ENCODE data around the gene SYNC. TPM values are rescaled to one million over a fixed set of nuclear protein-coding genes. Genes with fewer than 3 reads are reported as not detected.
"Not testable (repeated sequence)": the region's sequence is repeated elsewhere in the genome, so short reads cannot be mapped to it uniquely, and the experiment has no call there.

Gene SYNC
- total and polyA plus RNA-seq, 3 donors from 2014 or later, result 9.0 to 12.4 (median 11.8) TPM

GRCh38 chr1:32680642-32681041 is 21.9 kb downstream of the SYNC start:
- DNase-seq, result no peak
- Histone ChIP-seq H3K36me3 (ENCODE audit: low read depth, missing control alignments) (no peaks in the 10 kb centered on the region), H3K27ac (peak overlapping the region in 1 of 2 donors; percentile 53), H3K4me3 (no peak overlapping the region), H3K27me3 (no peaks in the 10 kb centered on the region), H3K9me3 (no peaks in the 10 kb centered on the region), H3K4me1 (peaks cover 39% of the 10 kb centered on the region)
- TF ChIP-seq POLR2A (IDR thresholded peaks at IDR 0.05) (no peak), CTCF (IDR thresholded peaks at IDR 0.05) (no peak)
- 64 to 66% methylated on average over 1 of the region's 1 CpG for WGBS, 2 donors
- intact Hi-C loops (cut with DNase I; ENCODE audit: low total_unique reads), result no loop called here

DNA sequence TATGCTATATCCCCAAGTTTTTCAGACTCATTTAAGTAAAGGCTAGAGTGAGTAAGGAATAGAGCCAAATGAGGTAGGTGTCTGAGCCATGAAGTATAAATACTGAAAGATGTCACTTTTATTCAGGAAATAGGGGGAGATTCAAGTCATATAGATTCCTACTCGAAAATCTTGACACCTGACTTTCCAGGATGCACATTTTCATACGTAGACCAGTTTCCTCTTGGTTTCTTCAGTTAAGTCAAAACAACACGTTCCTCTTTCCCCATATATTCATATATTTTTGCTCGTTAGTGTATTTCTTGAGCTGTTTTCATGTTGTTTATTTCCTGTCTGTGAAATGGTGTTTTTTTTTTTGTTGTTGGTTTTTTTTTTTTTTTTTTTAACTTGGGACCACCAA is 22.6 kb downstream of the SYNC start:
- peaks cover 37% of the 10 kb centered on the region for H3K4me1 ChIP-seq
- WGBS, 2 donors, result 76 to 82% methylated on average over 4 of the region's 4 CpGs
- intact Hi-C loops (cut with DNase I; ENCODE audit: low total_unique reads); H3K9me3 ChIP-seq; H3K27me3 ChIP-seq; H3K36me3 ChIP-seq (ENCODE audit: low read depth, missing control alignments); DNase-seq; H3K4me3 ChIP-seq: not testable (repeated sequence)
- H3K27ac ChIP-seq, result peak overlapping the region in 1 of 2 donors; percentile 53

GRCh38 chr1:32676945-32677344 is 25.6 kb downstream of the SYNC start:
- H3K4me1 ChIP-seq, result peaks cover 19% of the 10 kb centered on the region
- H3K27me3 ChIP-seq, result no peaks in the 10 kb centered on the region
- no peaks in the 10 kb centered on the region for H3K9me3 ChIP-seq
- no peak for DNase-seq
- WGBS, 2 donors, result 21 to 31% methylated on average over 3 of the region's 3 CpGs
- no peaks in the 10 kb centered on the region for H3K36me3 ChIP-seq (ENCODE audit: low read depth, missing control alignments)
- TF ChIP-seq POLR2A (IDR thresholded peaks at IDR 0.05) (no peak), CTCF (IDR thresholded peaks at IDR 0.05) (no peak)
- H3K4me3 ChIP-seq, result no peak overlapping the region
- H3K27ac ChIP-seq, result peak overlapping the region in 1 of 2 donors; percentile 25
- intact Hi-C loops (cut with DNase I; ENCODE audit: low total_unique reads), result no loop called here

GRCh38 chr1:32668716-32669115 is 33.9 kb downstream of the SYNC start:
- H3K4me3 ChIP-seq; H3K4me1 ChIP-seq; H3K27me3 ChIP-seq; intact Hi-C loops (cut with DNase I; ENCODE audit: low total_unique reads); H3K27ac ChIP-seq; H3K36me3 ChIP-seq (ENCODE audit: low read depth, missing control alignments); DNase-seq; H3K9me3 ChIP-seq: not testable (repeated sequence)
- WGBS, 2 donors, result 94 to 98% methylated on average over 5 of the region's 5 CpGs

DNA sequence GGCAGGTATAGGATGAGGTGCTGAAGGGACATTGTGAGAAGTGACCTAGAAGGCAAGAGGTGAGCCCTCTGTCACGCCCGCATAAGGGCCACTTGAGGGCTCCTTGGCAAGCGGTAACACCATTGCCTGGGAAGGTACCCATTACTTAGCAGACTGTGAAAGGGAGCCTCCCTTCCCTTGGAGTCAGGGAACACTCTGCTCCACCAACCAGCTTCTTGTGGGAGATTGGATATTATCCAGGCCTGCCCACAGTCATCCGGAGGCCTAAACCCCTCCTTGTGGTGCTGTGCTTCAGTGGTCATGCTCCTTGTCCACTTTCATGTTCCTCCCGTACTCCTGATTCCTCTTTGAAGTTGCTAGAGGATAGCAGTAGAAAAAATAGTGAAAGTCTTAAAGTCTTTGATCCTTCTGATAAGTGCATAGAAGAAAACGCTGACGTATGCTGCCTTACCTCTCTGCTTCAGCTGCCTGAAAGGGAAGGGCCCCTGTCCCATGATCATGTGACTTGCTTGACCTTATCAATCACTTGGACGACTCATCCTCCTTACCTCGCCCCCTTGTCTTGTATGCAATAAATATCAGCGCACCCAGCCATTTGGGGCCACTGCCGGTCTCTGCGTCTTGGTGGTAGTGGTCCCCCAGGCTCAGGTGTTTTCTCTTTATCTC is 35.5 kb downstream of the SYNC start:
- Histone ChIP-seq H3K4me1 (no peaks in the 10 kb centered on the region), H3K9me3 (no peaks in the 10 kb centered on the region), H3K4me3 (no peak overlapping the region), H3K27ac (peak overlapping the region in 1 of 2 donors; percentile 2), H3K27me3 (no peaks in the 10 kb centered on the region), H3K36me3 (ENCODE audit: low read depth, missing control alignments) (no peaks in the 10 kb centered on the region)
- intact Hi-C loops (cut with DNase I; ENCODE audit: low total_unique reads), result no loop called here
- WGBS, 2 donors, result 58 to 73% methylated on average over 12 of the region's 12 CpGs
- no peak for TF ChIP-seq CTCF (IDR thresholded peaks at IDR 0.05)
- no peak for TF ChIP-seq POLR2A (IDR thresholded peaks at IDR 0.05)
- DNase-seq, result peak; percentile 35

DNA sequence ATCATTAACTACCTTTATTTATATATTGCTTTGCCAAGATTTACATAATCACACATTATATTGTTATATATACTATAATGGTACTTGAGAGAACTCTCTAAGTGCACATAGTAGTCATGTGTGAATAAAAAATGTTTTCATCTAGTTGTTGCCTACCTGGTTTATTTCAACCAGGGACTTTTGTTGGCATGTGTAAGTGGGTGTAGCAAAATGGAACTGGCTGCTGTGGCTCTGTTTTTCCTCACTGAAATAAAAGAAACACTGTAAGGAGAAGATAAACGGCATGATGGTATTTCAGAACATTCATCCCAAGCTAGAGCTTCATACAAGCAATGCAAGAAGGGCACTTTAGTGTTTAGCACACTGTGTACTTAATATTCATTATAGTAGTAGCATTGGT is 36.7 kb downstream of the SYNC start:
- H3K9me3 ChIP-seq, result no peaks in the 10 kb centered on the region
- no peak overlapping the region for H3K4me3 ChIP-seq
- H3K27ac ChIP-seq, result no peak overlapping the region
- no peaks in the 10 kb centered on the region for H3K36me3 ChIP-seq (ENCODE audit: low read depth, missing control alignments)
- TF ChIP-seq CTCF (IDR thresholded peaks at IDR 0.05), result no peak
- no peak for TF ChIP-seq POLR2A (IDR thresholded peaks at IDR 0.05)
- 33 to 46% methylated on average over 1 of the region's 1 CpG for WGBS, 2 donors
- no peaks in the 10 kb centered on the region for H3K4me1 ChIP-seq
- no peak for DNase-seq
- H3K27me3 ChIP-seq, result no peaks in the 10 kb centered on the region
- intact Hi-C loops (cut with DNase I; ENCODE audit: low total_unique reads), result no loop called here

All from testis (tissue), 3 donors.